Measurements from ENCODE around the gene HIGD2A.
A peak's percentile ranks its signal among the peaks of the same experiment; 100 is the strongest.

DNA sequence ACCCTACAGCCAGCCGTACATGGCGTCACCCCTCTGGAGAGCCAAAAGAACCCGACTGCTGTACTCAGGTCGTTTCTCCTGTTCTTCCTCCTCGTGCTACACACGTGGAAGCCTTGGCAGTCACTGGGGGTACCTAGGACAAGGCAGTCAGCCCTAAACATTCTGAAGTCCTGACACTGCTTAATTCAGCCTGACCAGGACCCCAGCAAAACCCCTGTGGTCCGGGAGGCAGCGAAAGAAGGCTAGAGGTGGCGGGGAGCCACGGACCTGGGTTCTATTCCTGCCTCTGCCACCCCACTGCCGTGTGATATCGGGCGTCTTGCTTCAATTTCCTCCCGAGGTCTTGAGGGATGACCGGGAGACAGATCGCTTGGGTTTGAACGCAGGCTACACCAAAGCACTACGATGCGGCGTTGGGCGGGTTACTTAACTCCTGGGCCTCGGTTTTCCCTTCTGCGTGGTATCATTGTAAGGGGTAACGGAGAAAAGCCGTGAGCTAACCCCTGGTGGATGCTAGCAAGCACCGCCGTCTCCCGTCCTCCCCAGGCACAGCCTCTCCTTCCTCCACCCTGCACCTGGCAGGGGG, 23.7 kb upstream of the HIGD2A start:
- TF ChIP-seq POLR2A (IDR thresholded peaks at IDR 0.05; ENCODE audit: low read depth, low read length) (peak; percentile 25), MYC (IDR thresholded peaks at IDR 0.05; ENCODE audit: low read depth, low read length) (no peak), EZH2 (IDR thresholded peaks at IDR 0.05; ENCODE audit: borderline replicate concordance, low read depth, low read length, severe bottlenecking) (no peak)
- TF ChIP-seq, protein P1, sequence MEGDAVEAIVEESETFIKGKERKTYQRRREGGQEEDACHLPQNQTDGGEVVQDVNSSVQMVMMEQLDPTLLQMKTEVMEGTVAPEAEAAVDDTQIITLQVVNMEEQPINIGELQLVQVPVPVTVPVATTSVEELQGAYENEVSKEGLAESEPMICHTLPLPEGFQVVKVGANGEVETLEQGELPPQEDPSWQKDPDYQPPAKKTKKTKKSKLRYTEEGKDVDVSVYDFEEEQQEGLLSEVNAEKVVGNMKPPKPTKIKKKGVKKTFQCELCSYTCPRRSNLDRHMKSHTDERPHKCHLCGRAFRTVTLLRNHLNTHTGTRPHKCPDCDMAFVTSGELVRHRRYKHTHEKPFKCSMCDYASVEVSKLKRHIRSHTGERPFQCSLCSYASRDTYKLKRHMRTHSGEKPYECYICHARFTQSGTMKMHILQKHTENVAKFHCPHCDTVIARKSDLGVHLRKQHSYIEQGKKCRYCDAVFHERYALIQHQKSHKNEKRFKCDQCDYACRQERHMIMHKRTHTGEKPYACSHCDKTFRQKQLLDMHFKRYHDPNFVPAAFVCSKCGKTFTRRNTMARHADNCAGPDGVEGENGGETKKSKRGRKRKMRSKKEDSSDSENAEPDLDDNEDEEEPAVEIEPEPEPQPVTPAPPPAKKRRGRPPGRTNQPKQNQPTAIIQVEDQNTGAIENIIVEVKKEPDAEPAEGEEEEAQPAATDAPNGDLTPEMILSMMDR (IDR thresholded peaks at IDR 0.05; ENCODE audit: extremely low read depth in 1 of 2, insufficient read depth in 1 of 2, low read depth in 1 of 2, low read length in 2 of 2) = no peak
- TF ChIP-seq, protein P2, sequence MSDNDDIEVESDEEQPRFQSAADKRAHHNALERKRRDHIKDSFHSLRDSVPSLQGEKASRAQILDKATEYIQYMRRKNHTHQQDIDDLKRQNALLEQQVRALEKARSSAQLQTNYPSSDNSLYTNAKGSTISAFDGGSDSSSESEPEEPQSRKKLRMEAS (IDR thresholded peaks at IDR 0.05; ENCODE audit: insufficient read depth, insufficient read length) = no peak
